ENCODE measurements around the gene CLIC4.

GRCh38 chr1:24874056-24874455 lies 128.8 kb downstream of the CLIC4 start:
- no peak for TF ChIP-seq CTCF (IDR thresholded peaks at IDR 0.05)
- TF ChIP-seq POLR2A (IDR thresholded peaks at IDR 0.05) = no peak
